HFFc6 (cell line): Measurements from ENCODE around the gene COMMD9. TPM values are rescaled to one million over a fixed set of nuclear protein-coding genes. Genes with fewer than 3 reads are reported as not detected.
A peak's percentile ranks its signal among the peaks of the same experiment; 100 is the strongest.

Source experiments
- DNase-seq: peaks from one replicate; pipeline ENCODE4 v3.0.0-alpha.2; 2018
- H3K27ac Mint-ChIP-seq: 2 replicates; pipeline ENCODE4 v1.8.0; 2020; ENCODE audit warnings: mild to moderate bottlenecking, mixed read lengths
- H3K27me3 Mint-ChIP-seq: 2 replicates; pipeline ENCODE4 v1.8.0; 2021; ENCODE audit warnings: mild to moderate bottlenecking, moderate library complexity, mixed read lengths; ENCODE audit not compliant: insufficient read depth
- H3K36me3 Mint-ChIP-seq: 2 replicates; pipeline ENCODE4 v1.8.0; 2021; ENCODE audit warnings: low read depth, mixed read lengths
- H3K4me1 Mint-ChIP-seq: 2 replicates; pipeline ENCODE4 v1.8.0; 2020; ENCODE audit warnings: low read depth, mixed read lengths
- H3K4me3 Mint-ChIP-seq: 2 replicates; pipeline ENCODE4 v1.8.0; 2020; ENCODE audit warnings: mild to moderate bottlenecking, moderate library complexity, mixed read lengths
- H3K9me3 Mint-ChIP-seq: 2 replicates; pipeline ENCODE4 v1.8.0; 2020; ENCODE audit warnings: mild to moderate bottlenecking, mixed read lengths
- CTCF ChIP-seq: fragments of 200-600 bp; sonication (generic); IDR thresholded peaks from 2 replicates; pipeline ENCODE4 v1.5.0; 2021; ENCODE audit warnings: antibody characterized with exemption, mild to moderate bottlenecking
- total RNA-seq, 6 experiments: library from RNA; stranded (reverse); fragmentation: NEBNext Ultra II Directional; extraction: Animal tissue kit (Norgen Biotek cat#: 25700); gene quantifications; 2 replicates in 1 of 6; 3 replicates in 5 of 6; pipeline ENCODE4 v1.2.3, GENCODE V29; 2021

Gene COMMD9
- total RNA-seq, 6 experiments from 2014 or later = 75.4 to 88.9 (median 81.7) TPM

- H3K27ac Mint-ChIP-seq = no peak overlapping the region
- no peak overlapping the region for H3K4me3 Mint-ChIP-seq
- H3K4me1 Mint-ChIP-seq = peaks cover 17% of the 10 kb centered on the region
- TF ChIP-seq CTCF = no peak
- no peaks in the 10 kb centered on the region for H3K9me3 Mint-ChIP-seq
- no peaks in the 10 kb centered on the region for H3K27me3 Mint-ChIP-seq
- H3K36me3 Mint-ChIP-seq = no peaks in the 10 kb centered on the region
- DNase-seq = no peak
Measured at GRCh38 chr11:36280531-36280930, 8.7 kb downstream of the COMMD9 start.

DNA sequence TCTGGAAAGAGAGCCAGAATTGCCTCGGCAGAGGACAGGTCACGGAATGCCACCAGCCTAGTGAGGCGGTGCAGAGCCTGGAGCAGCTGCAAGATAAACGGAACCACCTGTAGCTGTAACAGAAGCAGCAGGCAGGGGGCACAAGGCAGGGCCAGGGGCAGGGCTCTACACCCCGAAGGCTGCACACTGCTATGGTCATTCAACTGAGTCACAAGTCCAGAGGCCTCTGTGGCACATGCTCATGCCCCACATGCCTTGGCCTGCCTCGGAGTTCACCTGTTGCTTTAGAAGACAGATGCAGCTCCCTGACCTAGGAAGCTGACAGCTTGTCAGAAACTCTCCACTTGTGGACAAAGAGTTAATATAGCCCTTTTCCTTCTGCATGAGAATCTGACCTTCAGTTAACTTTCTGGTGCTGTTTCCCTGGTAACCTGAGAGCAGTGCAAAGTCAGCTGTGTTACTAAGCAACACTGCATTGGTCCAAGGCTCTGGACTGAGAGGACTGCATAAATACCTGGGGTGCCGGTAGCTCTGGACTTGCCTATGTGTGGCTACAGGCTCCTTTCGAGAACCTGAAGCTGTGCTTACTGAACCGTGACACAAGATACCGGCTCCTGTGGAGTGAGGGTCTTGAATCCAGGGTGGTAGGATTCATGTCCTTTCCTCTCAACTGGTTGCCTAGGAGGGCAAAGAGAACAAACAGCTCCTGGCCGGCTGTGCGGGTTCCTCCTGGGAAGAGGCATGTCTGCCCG is 10.5 kb downstream of the COMMD9 start:
- no peak overlapping the region for H3K4me3 Mint-ChIP-seq
- DNase-seq = no peak
- H3K27me3 Mint-ChIP-seq = no peaks in the 10 kb centered on the region
- H3K9me3 Mint-ChIP-seq = no peaks in the 10 kb centered on the region
- TF ChIP-seq CTCF = peak; percentile 12; the same call in 1 of the 2 replicates
- H3K36me3 Mint-ChIP-seq = peaks cover 7% of the 10 kb centered on the region; the same call in 1 of the 2 replicates
- no peak overlapping the region for H3K27ac Mint-ChIP-seq
- H3K4me1 Mint-ChIP-seq = peaks cover 17% of the 10 kb centered on the region

DNA sequence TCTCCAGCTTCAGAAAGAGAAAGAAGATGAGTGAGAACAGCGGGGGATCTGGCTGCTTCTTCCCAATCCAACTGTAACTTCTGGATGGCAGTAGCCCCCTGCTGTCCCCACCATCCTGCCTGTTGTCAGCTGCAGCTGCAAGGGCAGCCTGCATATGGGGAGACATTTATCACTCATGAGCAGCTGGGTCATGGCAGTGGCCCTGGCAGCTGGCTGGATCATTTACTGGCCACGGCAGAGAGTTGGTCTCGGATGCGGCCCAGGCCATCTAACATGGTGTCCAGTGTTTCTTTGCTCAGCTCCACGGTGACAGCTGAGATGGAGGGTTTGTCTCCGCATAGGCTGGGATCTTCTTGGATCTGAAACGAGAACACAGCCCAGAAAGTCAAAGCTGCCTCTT is 14.8 kb downstream of the COMMD9 start:
- Mint-ChIP-seq H3K4me1 (peaks cover 14% of the 10 kb centered on the region), H3K4me3 (no peak overlapping the region), H3K9me3 (peaks cover 5% of the 10 kb centered on the region; the same call in 1 of the 2 replicates), H3K27ac (no peak overlapping the region; the same call in 1 of the 2 replicates), H3K27me3 (no peaks in the 10 kb centered on the region), H3K36me3 (peaks cover 28% of the 10 kb centered on the region)
- no peak for TF ChIP-seq CTCF
- DNase-seq = no peak

DNA sequence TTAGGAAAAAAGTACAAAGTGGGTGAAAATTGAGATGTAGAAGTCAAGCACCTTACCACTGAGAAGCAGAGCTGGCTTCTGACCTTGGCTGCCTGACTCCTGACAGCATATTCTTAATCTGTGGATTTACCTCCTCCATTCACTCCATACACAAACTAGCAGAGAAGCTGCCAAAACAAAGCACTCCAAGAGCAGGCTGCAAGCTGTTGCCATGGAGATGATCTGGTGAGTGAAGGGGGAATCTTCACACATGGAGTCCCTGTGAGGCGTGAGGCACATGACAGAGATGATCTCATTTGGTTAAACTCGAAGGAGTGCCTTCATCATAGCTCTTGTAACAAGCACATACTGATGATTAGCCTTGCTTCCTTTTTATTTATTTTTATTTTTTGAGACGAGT is 16.1 kb downstream of the COMMD9 start:
- H3K9me3 Mint-ChIP-seq = peaks cover 5% of the 10 kb centered on the region; the same call in 1 of the 2 replicates
- H3K4me3 Mint-ChIP-seq = no peak overlapping the region
- no peak overlapping the region for H3K27ac Mint-ChIP-seq
- H3K4me1 Mint-ChIP-seq = peaks cover 14% of the 10 kb centered on the region
- H3K27me3 Mint-ChIP-seq = no peaks in the 10 kb centered on the region
- peaks cover 28% of the 10 kb centered on the region for H3K36me3 Mint-ChIP-seq
- no peak for DNase-seq
- TF ChIP-seq CTCF = no peak

DNA sequence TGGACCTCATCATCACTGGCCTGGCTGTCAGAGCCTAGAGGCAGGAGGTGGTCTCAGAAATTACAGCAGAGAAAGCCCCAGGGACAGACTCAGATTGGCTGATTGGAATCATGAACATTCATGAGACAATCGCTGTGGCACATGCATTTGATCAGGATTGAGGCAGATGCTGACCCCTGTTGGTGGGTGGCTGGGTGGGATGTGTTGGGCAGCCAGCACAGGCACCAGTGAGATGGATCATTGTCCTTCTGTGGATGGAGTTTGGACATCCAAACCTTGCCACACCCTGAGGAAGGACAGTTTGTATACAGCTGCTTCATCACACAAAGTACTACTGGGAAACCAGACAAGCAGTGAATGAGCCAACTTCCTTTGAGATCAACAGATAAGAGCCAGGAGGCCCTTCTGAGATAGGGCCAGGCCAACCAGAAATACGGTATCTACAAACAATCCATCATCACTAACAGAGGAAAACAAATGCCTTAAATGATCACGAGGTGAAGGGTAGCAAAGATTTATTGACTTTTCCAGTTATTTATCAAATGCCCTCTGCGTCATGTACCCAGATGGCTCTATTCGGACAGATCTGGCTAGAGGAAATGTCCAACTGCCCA is 17.3 kb downstream of the COMMD9 start:
- H3K9me3 Mint-ChIP-seq = peaks cover 5% of the 10 kb centered on the region; the same call in 1 of the 2 replicates
- peak; percentile 31 for DNase-seq
- H3K4me3 Mint-ChIP-seq = no peak overlapping the region
- no peaks in the 10 kb centered on the region for H3K27me3 Mint-ChIP-seq
- TF ChIP-seq CTCF = peak; percentile 36; the same call in 1 of the 2 replicates
- peaks cover 28% of the 10 kb centered on the region for H3K36me3 Mint-ChIP-seq
- peaks cover 14% of the 10 kb centered on the region for H3K4me1 Mint-ChIP-seq
- H3K27ac Mint-ChIP-seq = no peak overlapping the region; the same call in 1 of the 2 replicates
